Endodermal cell (in vitro differentiated cells): ENCODE measurements around the gene CCDC182. TPM values are rescaled to one million over a fixed set of nuclear protein-coding genes. Genes with fewer than 3 reads are reported as not detected.

Experiments used
- DNase-seq: peaks from one replicate; pipeline ENCODE4 v3.0.0-alpha.2; 2017
- H3K27ac ChIP-seq: 2 replicates; pipeline ENCODE4 v1.5.1; 2013; ENCODE audit warnings: mild to moderate bottlenecking, low read depth, low read length, moderate library complexity
- H3K27me3 ChIP-seq: 2 replicates; pipeline ENCODE4 v1.6.1; 2013; ENCODE audit warnings: mild to moderate bottlenecking, low read length, moderate library complexity; ENCODE audit not compliant: insufficient read depth, control insufficient read depth, poor library complexity, severe bottlenecking
- H3K36me3 ChIP-seq: 2 replicates; pipeline ENCODE4 v1.7.0; 2013; ENCODE audit warnings: mild to moderate bottlenecking, low read length, moderate library complexity; ENCODE audit not compliant: control insufficient read depth, insufficient read depth
- H3K4me1 ChIP-seq: one replicate; pipeline ENCODE4 v1.7.0; 2013; ENCODE audit warnings: low read length; ENCODE audit not compliant: control insufficient read depth, insufficient read depth
- H3K4me3 ChIP-seq: 2 replicates; pipeline ENCODE4 v1.5.1; 2013; ENCODE audit warnings: mild to moderate bottlenecking, low read length, moderate library complexity
- H3K9ac ChIP-seq: 2 replicates; pipeline ENCODE4 v1.6.1; 2013; ENCODE audit warnings: mild to moderate bottlenecking, low read length, moderate library complexity; ENCODE audit not compliant: poor library complexity, severe bottlenecking; ENCODE audit errors: extremely low read depth
- H3K9me3 ChIP-seq: 2 replicates; pipeline ENCODE4 v1.6.1; 2013; ENCODE audit warnings: mild to moderate bottlenecking, low read length, moderate library complexity; ENCODE audit not compliant: control insufficient read depth
- H3K27ac Mint-ChIP-seq: 2 replicates; pipeline ENCODE4 v1.8.0; 2020; ENCODE audit warnings: mixed read lengths
- H3K27me3 Mint-ChIP-seq: 2 replicates; pipeline ENCODE4 v1.8.0; 2021; ENCODE audit warnings: mild to moderate bottlenecking, mixed read lengths; ENCODE audit not compliant: insufficient read depth
- H3K36me3 Mint-ChIP-seq: 2 replicates; pipeline ENCODE4 v1.8.0; 2020; ENCODE audit warnings: low read depth, mixed read lengths
- H3K4me1 Mint-ChIP-seq: 2 replicates; pipeline ENCODE4 v1.8.0; 2020; ENCODE audit warnings: mixed read lengths
- H3K4me3 Mint-ChIP-seq: 2 replicates; pipeline ENCODE4 v1.8.0; 2020; ENCODE audit warnings: mild to moderate bottlenecking, moderate library complexity, mixed read lengths
- H3K9me3 Mint-ChIP-seq: 2 replicates; pipeline ENCODE4 v1.8.0; 2020; ENCODE audit warnings: mild to moderate bottlenecking, mixed read lengths
- CTCF ChIP-seq: fragments of 200-600 bp; sonication (generic); conservative IDR thresholded peaks from 2 replicates; pipeline ENCODE4 v1.5.0; 2021; ENCODE audit warnings: antibody characterized with exemption, mild to moderate bottlenecking
- WGBS, 2 experiments: methylation state at CpG; one replicate each; pipeline versions ENCODE4 v1.1.5 to v1.1.7; 2013; ENCODE audit warnings: missing lambda C conversion rate in 2 of 2, mixed read lengths in 1 of 2; ENCODE audit not compliant: insufficient coverage in 1 of 2, insufficient read length in 1 of 2; 5-methylcytosine and 5-hydroxymethylcytosine counted together
- total RNA-seq, 2 donors: library from RNA; stranded (reverse); fragmentation: NEBNext Ultra II Directional in 1 of 2; extraction: Animal tissue kit (Norgen Biotek cat#: 25700) in 1 of 2; gene quantifications; 2 replicates in 1 of 2; 3 replicates in 1 of 2; pipeline ENCODE4 v1.2.1, GENCODE V29; 2021

The CCDC182 gene
- total RNA-seq, 2 donors from 2014 or later, result 0.33 TPM; not detected in 1

DNA sequence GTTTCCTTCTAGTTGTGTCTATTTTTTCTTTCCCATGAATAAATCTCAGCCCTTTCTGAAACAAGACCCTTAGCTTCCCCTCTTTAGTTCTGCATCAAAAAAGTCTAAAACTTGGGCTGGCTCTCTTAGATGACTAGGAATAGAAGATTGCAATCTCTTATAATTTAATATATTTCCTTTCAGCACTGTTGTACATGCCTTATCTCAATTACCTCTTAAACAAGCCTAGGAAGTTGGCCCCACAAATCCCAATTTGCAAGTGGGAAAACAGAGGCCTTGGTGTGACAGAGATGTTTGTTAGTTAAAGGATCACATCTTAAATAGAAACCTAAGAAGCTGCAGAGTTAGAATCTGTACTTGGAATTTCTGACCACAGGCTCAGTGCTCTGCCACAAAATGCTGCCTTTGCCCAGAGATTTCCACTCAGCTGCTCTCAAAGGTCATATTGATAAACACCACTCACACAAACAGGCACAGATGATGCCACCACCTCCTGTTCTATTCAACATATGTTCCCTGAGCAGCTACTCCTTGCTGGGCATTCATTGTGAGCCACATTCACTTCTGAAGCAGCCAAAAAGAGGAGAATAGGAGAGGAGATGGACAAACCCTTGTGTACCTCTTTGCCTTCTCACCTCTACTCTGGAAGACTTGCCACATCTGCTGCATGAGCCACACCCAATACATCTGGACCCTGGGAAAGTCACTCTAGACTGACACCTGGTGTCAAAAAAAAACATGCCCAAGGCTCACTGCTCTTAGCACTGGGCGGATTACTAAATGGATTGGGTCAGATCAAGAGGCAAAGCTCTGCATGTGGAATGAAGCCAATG lies 5.5 kb downstream of the CCDC182 start:
- H3K4me1 ChIP-seq, result no peaks in the 10 kb centered on the region
- TF ChIP-seq CTCF, result peak; percentile 76
- Mint-ChIP-seq H3K36me3 (no peaks in the 10 kb centered on the region), H3K4me1 (peaks cover 8% of the 10 kb centered on the region), H3K27me3 (peaks cover 17% of the 10 kb centered on the region), H3K4me3 (no peak overlapping the region), H3K9me3 (peaks cover 2% of the 10 kb centered on the region), H3K27ac (no peak overlapping the region)
- H3K4me3 ChIP-seq, result no peak overlapping the region
- peak; percentile 82 for DNase-seq
- 71 to 81% methylated on average over 1 of the region's 1 CpG for WGBS, 2 experiments
- H3K9ac ChIP-seq, result no peak overlapping the region
- H3K9me3 ChIP-seq, result no peaks in the 10 kb centered on the region
- no peak overlapping the region for H3K27ac ChIP-seq
- H3K36me3 ChIP-seq, result no peaks in the 10 kb centered on the region
- peaks cover 4% of the 10 kb centered on the region for H3K27me3 ChIP-seq

DNA sequence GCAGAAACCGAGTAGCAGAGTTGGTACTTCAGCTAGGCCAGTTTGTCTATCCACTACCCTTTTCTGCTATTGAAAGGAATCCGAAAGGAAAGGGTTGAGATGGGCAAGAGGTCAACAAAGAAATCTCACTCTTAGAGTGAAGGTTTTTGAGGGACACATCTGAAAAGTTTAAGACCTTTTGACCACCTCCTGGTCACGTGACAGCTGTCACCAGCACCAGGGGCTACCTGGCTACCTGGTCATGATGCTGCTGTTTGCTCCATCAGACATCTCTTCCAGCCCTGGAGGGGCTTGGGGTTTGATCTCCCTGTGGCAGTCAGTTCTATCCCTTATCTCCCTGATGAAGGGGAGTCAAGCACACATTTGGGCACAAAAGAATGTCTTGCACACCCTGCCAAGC lies 7.6 kb downstream of the CCDC182 start:
- peaks cover 15% of the 10 kb centered on the region for H3K27me3 Mint-ChIP-seq
- H3K36me3 Mint-ChIP-seq, result no peaks in the 10 kb centered on the region

DNA sequence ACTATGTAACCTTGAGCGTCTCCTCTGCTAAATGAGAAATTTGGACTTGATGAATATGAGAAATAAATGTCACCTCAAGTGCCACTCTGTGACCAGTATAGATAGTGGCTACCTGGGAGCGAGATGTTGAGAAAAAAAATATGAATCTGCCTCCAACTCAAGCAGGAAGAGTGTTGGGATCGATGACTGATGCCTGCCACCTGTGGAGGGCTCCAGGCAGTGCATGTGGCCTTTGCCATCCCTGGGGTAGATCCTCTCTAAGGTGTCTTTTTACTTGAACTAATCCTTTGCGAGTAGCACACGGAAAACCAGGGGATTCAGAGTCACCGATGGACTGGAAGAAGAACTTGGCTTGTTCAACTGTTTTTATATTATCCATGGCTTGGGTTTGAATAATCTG lies 9.4 kb downstream of the CCDC182 start:
- 60 to 63% methylated on average over 6 of the region's 6 CpGs for WGBS, 2 experiments
- Histone ChIP-seq H3K27ac (no peak overlapping the region), H3K9me3 (no peaks in the 10 kb centered on the region), H3K4me3 (no peak overlapping the region), H3K4me1 (no peaks in the 10 kb centered on the region), H3K9ac (no peak overlapping the region), H3K27me3 (no peaks in the 10 kb centered on the region), H3K36me3 (no peaks in the 10 kb centered on the region)
- TF ChIP-seq CTCF, result peak; percentile 79
- Mint-ChIP-seq H3K27me3 (peaks cover 9% of the 10 kb centered on the region), H3K9me3 (no peaks in the 10 kb centered on the region), H3K4me3 (no peak overlapping the region), H3K27ac (no peak overlapping the region), H3K36me3 (no peaks in the 10 kb centered on the region), H3K4me1 (peaks cover 8% of the 10 kb centered on the region)
- peak; percentile 88 for DNase-seq

More for the DNA sequence above, 7.6 kb downstream of the CCDC182 start:
- Histone ChIP-seq H3K4me1 (no peaks in the 10 kb centered on the region), H3K9me3 (no peaks in the 10 kb centered on the region), H3K27ac (no peak overlapping the region), H3K4me3 (no peak overlapping the region), H3K27me3 (no peaks in the 10 kb centered on the region), H3K36me3 (no peaks in the 10 kb centered on the region), H3K9ac (no peak overlapping the region)
- H3K9me3 Mint-ChIP-seq, result peaks cover 2% of the 10 kb centered on the region
- DNase-seq, result no peak
- WGBS, 2 experiments, result 82 to 96% methylated on average over 3 of the region's 3 CpGs
- no peak overlapping the region for H3K4me3 Mint-ChIP-seq
- no peak overlapping the region for H3K27ac Mint-ChIP-seq
- TF ChIP-seq CTCF, result no peak
- peaks cover 8% of the 10 kb centered on the region for H3K4me1 Mint-ChIP-seq
